Right cardiac atrium (tissue), 5 donors: ENCODE data around the gene C3orf62. TPM values are rescaled to one million over a fixed set of nuclear protein-coding genes. Genes with fewer than 3 reads are reported as not detected.
A peak's percentile ranks its signal among the peaks of the same experiment; 100 is the strongest.

Source experiments
- ATAC-seq, 2 donors: fragments of 200-7000 bp; cut with Tn5 transposase; one replicate each; pipeline versions ENCODE4 v1.8.0 to v1.9.1; 2020; ENCODE audit warnings: moderate library complexity in 2 of 2, mild to moderate bottlenecking in 1 of 2
- DNase-seq, 3 donors: peaks; one replicate each; pipeline ENCODE4 v3.0.0-alpha.2; 2020
- H3K27ac ChIP-seq: one replicate; pipeline ENCODE4 v1.5.1; 2013; ENCODE audit warnings: mild to moderate bottlenecking, low read length, control low read depth, moderate library complexity
- H3K27me3 ChIP-seq: one replicate; pipeline ENCODE4 v1.6.1; 2013; ENCODE audit not compliant: control insufficient read depth, insufficient read depth
- H3K4me1 ChIP-seq: one replicate; pipeline ENCODE4 v1.6.1; 2013; ENCODE audit warnings: low read length; ENCODE audit not compliant: control insufficient read depth, insufficient read depth
- H3K4me3 ChIP-seq: one replicate; pipeline ENCODE4 v1.5.1; 2013; ENCODE audit warnings: low read length, control low read depth
- H3K9me3 ChIP-seq: one replicate; pipeline ENCODE4 v1.6.1; 2013; ENCODE audit warnings: low read length; ENCODE audit not compliant: control insufficient read depth
- WGBS: extraction: QIAGEN DNeasy Blood & Tissue Kit; methylation state at CpG from one replicate; pipeline ENCODE4 v1.1.7; 2013; 5-methylcytosine and 5-hydroxymethylcytosine counted together
- intact Hi-C, 4 donors: fragments of 100-400 bp; cut with DNase I; formaldehyde crosslinking; loops; one replicate each; pipeline versions ENCODE4 v1.11.0 to v1.14.0; 2022 to 2023
- long read RNA-seq, 4 donors: library from polyadenylated mRNA; unstranded; transcript quantifications; one replicate each; pipeline ENCODE4 v2.0.0, GENCODE V29; 2020 to 2021
- polyA plus RNA-seq: library from polyadenylated mRNA; stranded (reverse); fragments of 200-250 nt; gene quantifications from one replicate; pipeline ENCODE4 v1.2.3, GENCODE V29; 2013
- total RNA-seq, 4 donors: library from RNA; stranded (reverse); fragmentation: NEBNext Ultra II Directional; extraction: Animal tissue kit (Norgen Biotek cat#: 25700); gene quantifications; one replicate each; pipeline ENCODE4 v1.2.1, GENCODE V29; 2021
- donor health status: healthy with polysubstance abuse.
- donor health status: DM: no; HTN: yes; CAD: no.
- donor health status: DM: no; HTN: no; CAD: no.
- donor health status: DM: no; HTN: yes; CAD: no; lungs with severe emphysema.
- donor health status: DM: yes; HTN: yes; CAD: no.

C3orf62 gene
- 1 to 10 TPM; 3.2 to 3.8 (median 3.4) TPM for total RNA-seq
- 3.9 TPM for polyA plus RNA-seq
- long read RNA-seq, donor 1, full-length matches to known transcripts, result 2 of 3 reads
- long read RNA-seq, donor 1, partial matches to known transcripts, result 0 of 3 reads
- long read RNA-seq, donor 1, other reads (novel, unspliced or antisense), result 1 of 3 reads
- long read RNA-seq, donor 2, full-length matches to known transcripts, result 1 of 1 reads
- long read RNA-seq, donor 2, partial matches to known transcripts, result 0 of 1 reads
- long read RNA-seq, donor 2, other reads (novel, unspliced or antisense), result 0 of 1 reads
- long read RNA-seq, donor 3, result 0 reads
- long read RNA-seq, donor 4, full-length matches to known transcripts, result 1 of 1 reads
- long read RNA-seq, donor 4, partial matches to known transcripts, result 0 of 1 reads
- long read RNA-seq, donor 4, other reads (novel, unspliced or antisense), result 0 of 1 reads

- Histone ChIP-seq H3K4me3 (peak within 1 kb of the TSS; percentile 58), H3K9me3 (no peaks in the 10 kb centered on the region), H3K27ac (peak within 1 kb of the TSS; percentile 83), H3K4me1 (peaks cover 10% of the 10 kb centered on the region), H3K27me3 (no peaks in the 10 kb centered on the region)
- WGBS, result 1% methylated on average over 51 of the region's 51 CpGs
- intact Hi-C loops, result loop anchor here in 3 of 4 donors (2.0 to 5.0 kb wide), 2 partner anchors 104 kb away; partner anchors contain the start of gene KLHDC8B (in 2 of the 3)
- DNase-seq (peak; percentile 94 to 98 (median 97)), ATAC-seq (peak; percentile 94 to 97)
Measured at GRCh38 chr3:49276475-49277382, at the start of gene C3orf62. Gene C3orf62, minus strand, starts transcription at chr3:49277232. Its CDS starts 360 bp downstream, at chr3:49276872.

GRCh38 chr3:49324768-49325167 is 47.7 kb upstream of the C3orf62 start:
- intact Hi-C loops, result loop anchor here in 1 of 4 donors (5.0 kb wide), 1 partner anchor 282 kb away; no protein-coding TSS in a partner anchor
- no peaks in the 10 kb centered on the region for H3K9me3 ChIP-seq
- DNase-seq (no peak), ATAC-seq (no peak)
- H3K4me3 ChIP-seq, result no peak overlapping the region
- no peak overlapping the region for H3K27ac ChIP-seq
- H3K4me1 ChIP-seq, result peaks cover 1% of the 10 kb centered on the region
- no peaks in the 10 kb centered on the region for H3K27me3 ChIP-seq
- 92% methylated on average over 7 of the region's 7 CpGs for WGBS

- H3K4me1 ChIP-seq, result no peaks in the 10 kb centered on the region
- no peak overlapping the region for H3K27ac ChIP-seq
- intact Hi-C loops, result no loop called here
- 90% methylated on average over 16 of the region's 16 CpGs for WGBS
- no peaks in the 10 kb centered on the region for H3K27me3 ChIP-seq
- peak in 1 of 2 donors; percentile 29 for ATAC-seq
- DNase-seq, result peak in 1 of 3 donors; percentile 24
- no peaks in the 10 kb centered on the region for H3K9me3 ChIP-seq
- no peak overlapping the region for H3K4me3 ChIP-seq
Measured at GRCh38 chr3:49316696-49317457, 39.8 kb upstream of the C3orf62 start.

GRCh38 chr3:49313896-49314688 is 37.1 kb upstream of the C3orf62 start:
- Histone ChIP-seq H3K27ac (no peak overlapping the region), H3K27me3 (no peaks in the 10 kb centered on the region), H3K4me1 (no peaks in the 10 kb centered on the region), H3K4me3 (no peak overlapping the region), H3K9me3 (no peaks in the 10 kb centered on the region)
- intact Hi-C loops, result no loop called here
- ATAC-seq, result no peak
- WGBS, result 87% methylated on average over 1 of the region's 1 CpG
- no peak for DNase-seq

- H3K9me3 ChIP-seq, result no peaks in the 10 kb centered on the region
- H3K4me1 ChIP-seq, result no peaks in the 10 kb centered on the region
- 91% methylated on average over 3 of the region's 3 CpGs for WGBS
- H3K4me3 ChIP-seq, result no peak overlapping the region
- no peak for ATAC-seq
- H3K27me3 ChIP-seq, result no peaks in the 10 kb centered on the region
- no peak overlapping the region for H3K27ac ChIP-seq
- intact Hi-C loops, result no loop called here
- no peak for DNase-seq
Measured at GRCh38 chr3:49311283-49311682, 34.3 kb upstream of the C3orf62 start.

- Histone ChIP-seq H3K27me3 (no peaks in the 10 kb centered on the region), H3K4me1 (no peaks in the 10 kb centered on the region), H3K9me3 (no peaks in the 10 kb centered on the region), H3K4me3 (no peak overlapping the region), H3K27ac (no peak overlapping the region)
- intact Hi-C loops, result no loop called here
- ATAC-seq, result no peak
- no peak for DNase-seq
- WGBS, result 98% methylated on average over 1 of the region's 1 CpG
Measured at GRCh38 chr3:49310677-49311076, 33.6 kb upstream of the C3orf62 start.

GRCh38 chr3:49305608-49306007 is 28.6 kb upstream of the C3orf62 start:
- no peaks in the 10 kb centered on the region for H3K27me3 ChIP-seq
- no peak overlapping the region for H3K4me3 ChIP-seq
- DNase-seq, result peak in 1 of 3 donors; percentile 4
- no peak for ATAC-seq
- 91% methylated on average over 5 of the region's 5 CpGs for WGBS
- no peaks in the 10 kb centered on the region for H3K4me1 ChIP-seq
- H3K9me3 ChIP-seq, result no peaks in the 10 kb centered on the region
- intact Hi-C loops, result no loop called here
- no peak overlapping the region for H3K27ac ChIP-seq

- Histone ChIP-seq H3K27me3 (no peaks in the 10 kb centered on the region), H3K4me3 (no peak overlapping the region), H3K27ac (no peak overlapping the region), H3K9me3 (no peaks in the 10 kb centered on the region), H3K4me1 (no peaks in the 10 kb centered on the region)
- peak in 1 of 3 donors; percentile 1 for DNase-seq
- intact Hi-C loops, result no loop called here
- WGBS, result 94% methylated on average over 1 of the region's 1 CpG
- no peak for ATAC-seq
Measured at GRCh38 chr3:49302613-49303012, 25.6 kb upstream of the C3orf62 start.

- intact Hi-C loops, result no loop called here
- H3K27me3 ChIP-seq, result no peaks in the 10 kb centered on the region
- no peak overlapping the region for H3K4me3 ChIP-seq
- peaks cover 6% of the 10 kb centered on the region for H3K4me1 ChIP-seq
- ATAC-seq (no peak), DNase-seq (no peak)
- WGBS, result 98% methylated on average over 3 of the region's 3 CpGs
- H3K27ac ChIP-seq, result no peak overlapping the region
- H3K9me3 ChIP-seq, result no peaks in the 10 kb centered on the region
Measured at GRCh38 chr3:49300595-49300994, 23.6 kb upstream of the C3orf62 start.

GRCh38 chr3:49298511-49298910 is 21.5 kb upstream of the C3orf62 start:
- intact Hi-C loops, result loop anchor here in 1 of 4 donors (10.0 kb wide), 1 partner anchor 146 kb away; no protein-coding TSS in a partner anchor
- no peak overlapping the region for H3K4me3 ChIP-seq
- H3K9me3 ChIP-seq, result no peaks in the 10 kb centered on the region
- no peaks in the 10 kb centered on the region for H3K27me3 ChIP-seq
- DNase-seq (peak in 1 of 3 donors; percentile 32), ATAC-seq (no peak)
- H3K27ac ChIP-seq, result no peak overlapping the region
- H3K4me1 ChIP-seq, result peaks cover 6% of the 10 kb centered on the region
- 90% methylated on average over 7 of the region's 7 CpGs for WGBS
